ENCODE data around the gene MR1. TPM values are rescaled to one million over a fixed set of nuclear protein-coding genes. Genes with fewer than 3 reads are reported as not detected.

The MR1 gene
- total and polyA plus RNA-seq, 2 of the 13 experiments (the other 11 are each of a cell fraction or from before 2014, with no cell fraction given): 7.7 to 10.4 TPM

GRCh38 chr1:181043025-181043888, 9.5 kb downstream of the MR1 start:
- 33% methylated on average over 4 of the region's 5 CpGs for WGBS (ENCODE audit: low lambda C conversion rate)
- Histone ChIP-seq H3K79me2 (ENCODE audit: insufficient read depth, low read length) (no peaks in the 10 kb centered on the region), H3K9me3 (ENCODE audit: low read length) (no peaks in the 10 kb centered on the region), H2AFZ (ENCODE audit: low read length) (no peak overlapping the region), H3K27ac (ENCODE audit: extremely low read length, insufficient read depth, low read length) (peak overlapping the region; percentile 14), H3K27me3 (ENCODE audit: control insufficient read depth in 1 of 2, insufficient read depth in 2 of 2, low read length in 2 of 2) (no peaks in the 10 kb centered on the region), H4K20me1 (ENCODE audit: insufficient read depth, low read length) (no peaks in the 10 kb centered on the region), H3K4me2 (ENCODE audit: low read depth, low read length) (peak overlapping the region; percentile 42), H3K9ac (ENCODE audit: insufficient read depth, low read depth, low read length) (no peak overlapping the region), H3K4me1 (ENCODE audit: insufficient read depth, low read length) (peaks cover 51% of the 10 kb centered on the region), H3K4me3 (replicated peaks in 1 of 3; ENCODE audit: insufficient read depth in 1 of 3, low read depth in 2 of 3, low read length in 3 of 3) (no peak overlapping the region), H3K36me3 (replicated peaks in 1 of 2; ENCODE audit: control insufficient read depth in 1 of 2, insufficient read depth in 2 of 2, low read length in 2 of 2) (no peaks in the 10 kb centered on the region)
- ATAC-seq (peak; percentile 24), DNase-seq (ENCODE audit: low spot score) (peak; percentile 74), FAIRE-seq (peak; percentile 30)
- no TSS peak for BruUV-seq (replicated peaks)
- in situ Hi-C loops (cut with HindIII; ENCODE audit: extremely low pct_ligation_motif_present, low pct_unique_long_range_greater_than_20kb) (loop anchor here (5.0 kb wide), 1 partner anchor 99 kb away; no protein-coding TSS in a partner anchor), intact Hi-C loops (cut with micrococcal nuclease; ENCODE audit: unreplicated experiment) (no loop called here)
- ChIA-PET CTCF (ENCODE audit: low intra/inter-chr PET ratio, low total read pairs) (no interaction called here), POLR2A (interaction anchor here (0.7 to 3.8 kb wide), 9 partner anchors 10 to 99 kb away, joined by 3 to 36 read pairs (median 7); partner anchors contain the start of genes IER5, MR1 and STX6)
- no peak for TF ChIP-seq HDAC1 (CRISPR knock-in tag; IDR thresholded peaks at IDR 0.05)
- TF ChIP-seq, protein P1, sequence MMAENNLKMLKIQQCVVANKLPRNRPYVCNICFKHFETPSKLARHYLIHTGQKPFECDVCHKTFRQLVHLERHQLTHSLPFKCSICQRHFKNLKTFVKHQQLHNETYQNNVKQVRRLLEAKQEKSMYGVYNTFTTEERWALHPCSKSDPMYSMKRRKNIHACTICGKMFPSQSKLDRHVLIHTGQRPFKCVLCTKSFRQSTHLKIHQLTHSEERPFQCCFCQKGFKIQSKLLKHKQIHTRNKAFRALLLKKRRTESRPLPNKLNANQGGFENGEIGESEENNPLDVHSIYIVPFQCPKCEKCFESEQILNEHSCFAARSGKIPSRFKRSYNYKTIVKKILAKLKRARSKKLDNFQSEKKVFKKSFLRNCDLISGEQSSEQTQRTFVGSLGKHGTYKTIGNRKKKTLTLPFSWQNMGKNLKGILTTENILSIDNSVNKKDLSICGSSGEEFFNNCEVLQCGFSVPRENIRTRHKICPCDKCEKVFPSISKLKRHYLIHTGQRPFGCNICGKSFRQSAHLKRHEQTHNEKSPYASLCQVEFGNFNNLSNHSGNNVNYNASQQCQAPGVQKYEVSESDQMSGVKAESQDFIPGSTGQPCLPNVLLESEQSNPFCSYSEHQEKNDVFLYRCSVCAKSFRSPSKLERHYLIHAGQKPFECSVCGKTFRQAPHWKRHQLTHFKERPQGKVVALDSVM (CRISPR knock-in tag; IDR thresholded peaks at IDR 0.05): peak; percentile 96
- TF ChIP-seq ZNF605 (CRISPR knock-in tag; IDR thresholded peaks at IDR 0.05): no peak; the same call in 1 of the 2 replicates
- no peak for TF ChIP-seq BRCA1 (CRISPR knock-in tag; IDR thresholded peaks at IDR 0.05)
- TF ChIP-seq DRAP1 (CRISPR knock-in tag; IDR thresholded peaks at IDR 0.05): no peak
- no peak for TF ChIP-seq ZNF296 (CRISPR knock-in tag; conservative IDR thresholded peaks at IDR 0.05)
- TF ChIP-seq ZNF143 (CRISPR knock-in tag; IDR thresholded peaks at IDR 0.05): no peak
- TF ChIP-seq, protein P2, sequence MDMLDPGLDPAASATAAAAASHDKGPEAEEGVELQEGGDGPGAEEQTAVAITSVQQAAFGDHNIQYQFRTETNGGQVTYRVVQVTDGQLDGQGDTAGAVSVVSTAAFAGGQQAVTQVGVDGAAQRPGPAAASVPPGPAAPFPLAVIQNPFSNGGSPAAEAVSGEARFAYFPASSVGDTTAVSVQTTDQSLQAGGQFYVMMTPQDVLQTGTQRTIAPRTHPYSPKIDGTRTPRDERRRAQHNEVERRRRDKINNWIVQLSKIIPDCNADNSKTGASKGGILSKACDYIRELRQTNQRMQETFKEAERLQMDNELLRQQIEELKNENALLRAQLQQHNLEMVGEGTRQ (IDR thresholded peaks at IDR 0.05; ENCODE audit: low read depth, low read length): no peak
- TF ChIP-seq, protein P2 (CRISPR knock-in tag; IDR thresholded peaks at IDR 0.05; ENCODE audit: borderline replicate concordance): no peak
- TF ChIP-seq HNRNPLL (IDR thresholded peaks at IDR 0.05; ENCODE audit: low read depth, low read length, poor library complexity, severe bottlenecking): no peak
- TF ChIP-seq SRY (CRISPR knock-in tag; IDR thresholded peaks at IDR 0.05): no peak
- TF ChIP-seq TFDP1 (CRISPR knock-in tag; IDR thresholded peaks at IDR 0.05; ENCODE audit: borderline replicate concordance): peak; percentile 49; the same call in 1 of the 2 replicates
- TF ChIP-seq NCOA2 (CRISPR knock-in tag; IDR thresholded peaks at IDR 0.05): no peak
